A549 (cell line): ENCODE data around the gene PDE8A.

Experiments
- BHLHE40 ChIP-seq: IDR thresholded peaks from 2 replicates; pipeline ENCODE4 v1.6.1; 2012; ENCODE audit warnings: low read depth, low read length, inconsistent platforms
- CBX8 ChIP-seq: fragments of 200-600 bp; sonication (generic); IDR thresholded peaks from 2 replicates; pipeline ENCODE4 v1.6.1; 2016
- CHD4 ChIP-seq: fragments of 200-600 bp; sonication (generic); IDR thresholded peaks from 2 replicates; pipeline ENCODE4 v1.6.1; 2016; ENCODE audit warnings: antibody characterized with exemption, mild to moderate bottlenecking, borderline replicate concordance
- KDM5A ChIP-seq: fragments of 200-600 bp; sonication (generic); IDR thresholded peaks from 2 replicates; pipeline ENCODE4 v1.6.1; 2016; ENCODE audit warnings: antibody characterized with exemption, mild to moderate bottlenecking
- MYC ChIP-seq: IDR thresholded peaks from 2 replicates; pipeline ENCODE4 v1.6.1; 2012; ENCODE audit warnings: mild to moderate bottlenecking, inconsistent platforms, low read length, improper control_type of control experiment, borderline replicate concordance
- POLR2A ChIP-seq: IDR thresholded peaks from 2 replicates; pipeline ENCODE4 v1.6.1; 2012; ENCODE audit warnings: mild to moderate bottlenecking, low read length
- RCOR1 ChIP-seq: fragments of 150-350 bp; IDR thresholded peaks from 2 replicates; pipeline ENCODE4 v1.6.1; 2014; ENCODE audit warnings: antibody characterized with exemption, low read length, low read depth
- RNF2 ChIP-seq: fragments of 200-600 bp; sonication (generic); IDR thresholded peaks from 2 replicates; pipeline ENCODE4 v1.6.1; 2016; ENCODE audit warnings: low read depth, mild to moderate bottlenecking, antibody characterized with exemption, moderate library complexity, borderline replicate concordance
- SREBF2 ChIP-seq: fragments of 450-650 bp; IDR thresholded peaks from 2 replicates; pipeline ENCODE4 v1.6.1; 2014; ENCODE audit warnings: mild to moderate bottlenecking, moderate library complexity
- TP53 ChIP-seq: fragments of 250-450 bp; sonication (Bioruptor Pico); IDR thresholded peaks from 2 replicates; pipeline ENCODE4 v1.5.0; 2021; ENCODE audit warnings: mild to moderate bottlenecking, moderate library complexity
- TF ChIP-seq, protein P1 (sequence below): fragments of >200 bp; sonication (Bioruptor Twin); formaldehyde crosslinking; IDR thresholded peaks from 3 replicates; pipeline ENCODE4 v1.5.1; 2016
- TF ChIP-seq, protein P2 (sequence below): IDR thresholded peaks from 2 replicates; pipeline ENCODE4 v1.6.1; 2012
- TF ChIP-seq, protein P3 (sequence below): fragments of 200-600 bp; sonication (generic); IDR thresholded peaks from 2 replicates; pipeline ENCODE4 v1.6.1; 2016; ENCODE audit warnings: antibody characterized with exemption, mild to moderate bottlenecking, moderate library complexity
- TF ChIP-seq, protein P4 (sequence below): IDR thresholded peaks from 2 replicates; pipeline ENCODE4 v1.6.1; 2012

DNA sequence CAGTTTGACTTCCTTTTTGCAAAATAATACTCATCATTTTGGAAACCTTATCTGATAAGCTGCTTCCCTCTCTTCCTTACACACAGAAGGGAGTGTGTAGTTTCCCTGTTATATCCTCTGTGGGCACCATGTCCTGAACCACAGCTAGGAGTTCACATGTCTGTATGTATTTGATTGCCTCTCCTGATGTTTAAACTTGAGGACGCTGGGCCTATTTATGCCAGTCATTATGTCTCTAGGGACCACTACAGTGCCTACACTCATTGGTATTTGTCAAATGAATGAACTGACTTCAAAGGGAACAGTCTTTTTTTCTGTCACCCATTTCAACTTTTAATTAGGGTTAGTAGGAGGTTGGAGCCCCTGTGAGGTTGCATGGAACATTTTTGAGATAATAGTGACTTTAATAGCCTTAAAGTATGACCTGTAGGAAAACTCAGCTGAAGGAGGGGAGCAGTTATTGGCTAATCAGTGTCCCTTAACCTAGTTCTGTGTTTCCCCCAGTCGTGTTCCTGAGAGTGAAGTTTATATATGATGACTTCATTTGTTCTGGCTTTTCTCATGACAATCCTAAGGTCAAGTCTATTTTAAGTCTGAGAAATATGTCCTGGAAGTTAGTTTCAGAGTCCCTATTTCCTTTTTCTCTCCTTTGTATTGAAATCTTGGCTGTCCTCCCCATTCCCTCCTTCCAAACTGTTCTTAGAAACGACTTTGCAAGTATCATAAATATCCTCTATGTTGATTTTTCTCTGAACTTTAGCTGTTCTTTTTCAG lies 28.9 kb downstream of the PDE8A start:
- no peak for TF ChIP-seq MYC
- TF ChIP-seq, protein P1, sequence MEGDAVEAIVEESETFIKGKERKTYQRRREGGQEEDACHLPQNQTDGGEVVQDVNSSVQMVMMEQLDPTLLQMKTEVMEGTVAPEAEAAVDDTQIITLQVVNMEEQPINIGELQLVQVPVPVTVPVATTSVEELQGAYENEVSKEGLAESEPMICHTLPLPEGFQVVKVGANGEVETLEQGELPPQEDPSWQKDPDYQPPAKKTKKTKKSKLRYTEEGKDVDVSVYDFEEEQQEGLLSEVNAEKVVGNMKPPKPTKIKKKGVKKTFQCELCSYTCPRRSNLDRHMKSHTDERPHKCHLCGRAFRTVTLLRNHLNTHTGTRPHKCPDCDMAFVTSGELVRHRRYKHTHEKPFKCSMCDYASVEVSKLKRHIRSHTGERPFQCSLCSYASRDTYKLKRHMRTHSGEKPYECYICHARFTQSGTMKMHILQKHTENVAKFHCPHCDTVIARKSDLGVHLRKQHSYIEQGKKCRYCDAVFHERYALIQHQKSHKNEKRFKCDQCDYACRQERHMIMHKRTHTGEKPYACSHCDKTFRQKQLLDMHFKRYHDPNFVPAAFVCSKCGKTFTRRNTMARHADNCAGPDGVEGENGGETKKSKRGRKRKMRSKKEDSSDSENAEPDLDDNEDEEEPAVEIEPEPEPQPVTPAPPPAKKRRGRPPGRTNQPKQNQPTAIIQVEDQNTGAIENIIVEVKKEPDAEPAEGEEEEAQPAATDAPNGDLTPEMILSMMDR: no peak
- no peak for TF ChIP-seq SREBF2
- no peak for TF ChIP-seq RCOR1
- TF ChIP-seq, protein P2, sequence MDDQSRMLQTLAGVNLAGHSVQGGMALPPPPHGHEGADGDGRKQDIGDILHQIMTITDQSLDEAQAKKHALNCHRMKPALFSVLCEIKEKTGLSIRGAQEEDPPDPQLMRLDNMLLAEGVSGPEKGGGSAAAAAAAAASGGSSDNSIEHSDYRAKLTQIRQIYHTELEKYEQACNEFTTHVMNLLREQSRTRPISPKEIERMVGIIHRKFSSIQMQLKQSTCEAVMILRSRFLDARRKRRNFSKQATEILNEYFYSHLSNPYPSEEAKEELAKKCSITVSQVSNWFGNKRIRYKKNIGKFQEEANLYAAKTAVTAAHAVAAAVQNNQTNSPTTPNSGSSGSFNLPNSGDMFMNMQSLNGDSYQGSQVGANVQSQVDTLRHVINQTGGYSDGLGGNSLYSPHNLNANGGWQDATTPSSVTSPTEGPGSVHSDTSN: no peak
- TF ChIP-seq, protein P3, sequence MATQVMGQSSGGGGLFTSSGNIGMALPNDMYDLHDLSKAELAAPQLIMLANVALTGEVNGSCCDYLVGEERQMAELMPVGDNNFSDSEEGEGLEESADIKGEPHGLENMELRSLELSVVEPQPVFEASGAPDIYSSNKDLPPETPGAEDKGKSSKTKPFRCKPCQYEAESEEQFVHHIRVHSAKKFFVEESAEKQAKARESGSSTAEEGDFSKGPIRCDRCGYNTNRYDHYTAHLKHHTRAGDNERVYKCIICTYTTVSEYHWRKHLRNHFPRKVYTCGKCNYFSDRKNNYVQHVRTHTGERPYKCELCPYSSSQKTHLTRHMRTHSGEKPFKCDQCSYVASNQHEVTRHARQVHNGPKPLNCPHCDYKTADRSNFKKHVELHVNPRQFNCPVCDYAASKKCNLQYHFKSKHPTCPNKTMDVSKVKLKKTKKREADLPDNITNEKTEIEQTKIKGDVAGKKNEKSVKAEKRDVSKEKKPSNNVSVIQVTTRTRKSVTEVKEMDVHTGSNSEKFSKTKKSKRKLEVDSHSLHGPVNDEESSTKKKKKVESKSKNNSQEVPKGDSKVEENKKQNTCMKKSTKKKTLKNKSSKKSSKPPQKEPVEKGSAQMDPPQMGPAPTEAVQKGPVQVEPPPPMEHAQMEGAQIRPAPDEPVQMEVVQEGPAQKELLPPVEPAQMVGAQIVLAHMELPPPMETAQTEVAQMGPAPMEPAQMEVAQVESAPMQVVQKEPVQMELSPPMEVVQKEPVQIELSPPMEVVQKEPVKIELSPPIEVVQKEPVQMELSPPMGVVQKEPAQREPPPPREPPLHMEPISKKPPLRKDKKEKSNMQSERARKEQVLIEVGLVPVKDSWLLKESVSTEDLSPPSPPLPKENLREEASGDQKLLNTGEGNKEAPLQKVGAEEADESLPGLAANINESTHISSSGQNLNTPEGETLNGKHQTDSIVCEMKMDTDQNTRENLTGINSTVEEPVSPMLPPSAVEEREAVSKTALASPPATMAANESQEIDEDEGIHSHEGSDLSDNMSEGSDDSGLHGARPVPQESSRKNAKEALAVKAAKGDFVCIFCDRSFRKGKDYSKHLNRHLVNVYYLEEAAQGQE: no peak
- no peak for TF ChIP-seq RNF2
- no peak for TF ChIP-seq KDM5A
- no peak for TF ChIP-seq BHLHE40
- no peak for TF ChIP-seq POLR2A
- TF ChIP-seq, protein P4, sequence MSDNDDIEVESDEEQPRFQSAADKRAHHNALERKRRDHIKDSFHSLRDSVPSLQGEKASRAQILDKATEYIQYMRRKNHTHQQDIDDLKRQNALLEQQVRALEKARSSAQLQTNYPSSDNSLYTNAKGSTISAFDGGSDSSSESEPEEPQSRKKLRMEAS: no peak
- TF ChIP-seq CBX8: no peak
- no peak for TF ChIP-seq CHD4
- no peak for TF ChIP-seq TP53 (CRISPR knock-in tag)
